ENCODE data around the gene CAMK1D.

CAMK1D gene

DNA sequence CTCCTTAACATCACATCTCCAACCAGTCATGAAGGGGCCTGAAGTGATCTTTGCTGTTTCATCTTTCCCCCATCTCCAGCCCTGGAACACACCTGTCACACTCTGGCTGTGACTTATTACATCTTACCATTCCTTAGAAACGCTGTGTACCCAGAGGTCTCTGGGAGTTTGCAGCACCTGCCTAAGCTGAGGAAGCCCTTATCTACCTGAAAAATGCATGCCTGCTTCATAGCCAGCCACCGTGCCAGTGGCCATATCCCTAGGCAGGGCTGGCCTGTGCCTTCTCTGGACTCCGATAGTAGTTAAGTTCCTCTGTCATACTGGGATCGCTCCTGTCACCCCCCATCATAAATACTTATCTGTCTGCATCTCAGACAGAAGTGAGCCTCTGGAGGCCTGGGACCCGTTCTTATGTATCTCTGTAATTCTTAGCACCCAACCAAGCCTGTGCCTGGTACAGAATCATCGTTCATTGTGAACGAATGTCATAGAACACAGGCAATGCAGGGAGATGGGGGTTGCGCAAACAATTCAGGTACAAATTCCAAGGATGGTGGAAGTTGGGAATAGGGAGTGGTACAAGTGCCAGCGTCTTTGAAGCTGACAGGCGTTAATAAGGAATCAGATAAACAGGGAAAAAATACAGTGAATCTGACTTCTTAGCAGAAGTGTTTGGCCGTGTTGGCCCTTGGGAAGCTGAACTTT is 254.6 kb downstream of the CAMK1D start:
- no peaks in the 10 kb centered on the region for H3K36me3 ChIP-seq (ENCODE audit: control insufficient read depth, insufficient read depth, low read length)
- H3K27ac ChIP-seq (ENCODE audit: low read depth, low read length) = no peak overlapping the region
- H3K4me3 ChIP-seq (ENCODE audit: low read depth, low read length) = no peak overlapping the region
- no peaks in the 10 kb centered on the region for H3K9me3 ChIP-seq (ENCODE audit: control insufficient read depth, insufficient read depth, low read length)
- no peak overlapping the region for H3K9ac ChIP-seq (ENCODE audit: low read depth, low read length)
- no peaks in the 10 kb centered on the region for H3K27me3 ChIP-seq (ENCODE audit: control insufficient read depth, insufficient read depth, low read length)
- H3K4me1 ChIP-seq (ENCODE audit: control insufficient read depth, insufficient read depth, low read length) = no peaks in the 10 kb centered on the region

- no peak overlapping the region for H3K27ac ChIP-seq (ENCODE audit: low read depth, low read length)
- no peak overlapping the region for H3K9ac ChIP-seq (ENCODE audit: low read depth, low read length)
- H3K9me3 ChIP-seq (ENCODE audit: control insufficient read depth, insufficient read depth, low read length) = no peaks in the 10 kb centered on the region
- H3K36me3 ChIP-seq (ENCODE audit: control insufficient read depth, insufficient read depth, low read length) = no peaks in the 10 kb centered on the region
- no peaks in the 10 kb centered on the region for H3K4me1 ChIP-seq (ENCODE audit: control insufficient read depth, insufficient read depth, low read length)
- H3K4me3 ChIP-seq (ENCODE audit: low read depth, low read length) = no peak overlapping the region
- H3K27me3 ChIP-seq (ENCODE audit: control insufficient read depth, insufficient read depth, low read length) = no peaks in the 10 kb centered on the region
These were observed 256.4 kb downstream of the CAMK1D start for GRCh38 chr10:12605580-12606405.

GRCh38 chr10:12606461-12606860 is 257.1 kb downstream of the CAMK1D start:
- Histone ChIP-seq H3K36me3 (ENCODE audit: control insufficient read depth, insufficient read depth, low read length) (no peaks in the 10 kb centered on the region), H3K9ac (ENCODE audit: low read depth, low read length) (no peak overlapping the region), H3K9me3 (ENCODE audit: control insufficient read depth, insufficient read depth, low read length) (no peaks in the 10 kb centered on the region), H3K27me3 (ENCODE audit: control insufficient read depth, insufficient read depth, low read length) (no peaks in the 10 kb centered on the region), H3K4me1 (ENCODE audit: control insufficient read depth, insufficient read depth, low read length) (no peaks in the 10 kb centered on the region), H3K27ac (ENCODE audit: low read depth, low read length) (no peak overlapping the region), H3K4me3 (ENCODE audit: low read depth, low read length) (no peak overlapping the region)

GRCh38 chr10:12608761-12609160 is 259.4 kb downstream of the CAMK1D start:
- Histone ChIP-seq H3K4me1 (ENCODE audit: control insufficient read depth, insufficient read depth, low read length) (no peaks in the 10 kb centered on the region), H3K9me3 (ENCODE audit: control insufficient read depth, insufficient read depth, low read length) (no peaks in the 10 kb centered on the region), H3K4me3 (ENCODE audit: low read depth, low read length) (no peak overlapping the region), H3K27ac (ENCODE audit: low read depth, low read length) (no peak overlapping the region), H3K27me3 (ENCODE audit: control insufficient read depth, insufficient read depth, low read length) (no peaks in the 10 kb centered on the region), H3K36me3 (ENCODE audit: control insufficient read depth, insufficient read depth, low read length) (no peaks in the 10 kb centered on the region), H3K9ac (ENCODE audit: low read depth, low read length) (no peak overlapping the region)

GRCh38 chr10:12609435-12609834 is 260.1 kb downstream of the CAMK1D start:
- no peaks in the 10 kb centered on the region for H3K27me3 ChIP-seq (ENCODE audit: control insufficient read depth, insufficient read depth, low read length)
- no peaks in the 10 kb centered on the region for H3K36me3 ChIP-seq (ENCODE audit: control insufficient read depth, insufficient read depth, low read length)
- no peaks in the 10 kb centered on the region for H3K4me1 ChIP-seq (ENCODE audit: control insufficient read depth, insufficient read depth, low read length)
- H3K27ac ChIP-seq (ENCODE audit: low read depth, low read length) = no peak overlapping the region
- H3K9me3 ChIP-seq (ENCODE audit: control insufficient read depth, insufficient read depth, low read length) = no peaks in the 10 kb centered on the region
- H3K9ac ChIP-seq (ENCODE audit: low read depth, low read length) = no peak overlapping the region
- H3K4me3 ChIP-seq (ENCODE audit: low read depth, low read length) = no peak overlapping the region

DNA sequence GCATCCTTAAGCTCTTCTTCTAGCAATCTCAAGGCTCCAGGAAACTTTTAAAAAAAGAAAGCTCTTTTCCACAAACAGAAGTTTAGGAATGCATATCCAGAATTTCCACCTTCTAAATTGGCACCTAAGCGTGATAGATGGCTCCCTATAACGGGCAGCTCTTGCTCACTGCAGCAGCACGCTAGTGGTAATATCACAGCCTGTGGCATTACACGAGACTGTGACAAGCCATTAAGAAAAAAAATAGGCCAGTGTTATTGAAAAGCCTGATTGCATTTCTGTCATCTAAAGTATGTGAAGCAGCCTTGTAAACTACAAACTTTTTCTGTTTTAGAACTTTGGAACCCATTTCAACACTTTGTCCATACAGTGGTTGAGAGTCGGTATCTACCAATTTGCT is 263.8 kb downstream of the CAMK1D start:
- Histone ChIP-seq H3K4me1 (ENCODE audit: control insufficient read depth, insufficient read depth, low read length) (no peaks in the 10 kb centered on the region), H3K27ac (ENCODE audit: low read depth, low read length) (no peak overlapping the region), H3K9ac (ENCODE audit: low read depth, low read length) (no peak overlapping the region), H3K9me3 (ENCODE audit: control insufficient read depth, insufficient read depth, low read length) (no peaks in the 10 kb centered on the region), H3K36me3 (ENCODE audit: control insufficient read depth, insufficient read depth, low read length) (no peaks in the 10 kb centered on the region), H3K4me3 (ENCODE audit: low read depth, low read length) (no peak overlapping the region), H3K27me3 (ENCODE audit: control insufficient read depth, insufficient read depth, low read length) (no peaks in the 10 kb centered on the region)

DNA sequence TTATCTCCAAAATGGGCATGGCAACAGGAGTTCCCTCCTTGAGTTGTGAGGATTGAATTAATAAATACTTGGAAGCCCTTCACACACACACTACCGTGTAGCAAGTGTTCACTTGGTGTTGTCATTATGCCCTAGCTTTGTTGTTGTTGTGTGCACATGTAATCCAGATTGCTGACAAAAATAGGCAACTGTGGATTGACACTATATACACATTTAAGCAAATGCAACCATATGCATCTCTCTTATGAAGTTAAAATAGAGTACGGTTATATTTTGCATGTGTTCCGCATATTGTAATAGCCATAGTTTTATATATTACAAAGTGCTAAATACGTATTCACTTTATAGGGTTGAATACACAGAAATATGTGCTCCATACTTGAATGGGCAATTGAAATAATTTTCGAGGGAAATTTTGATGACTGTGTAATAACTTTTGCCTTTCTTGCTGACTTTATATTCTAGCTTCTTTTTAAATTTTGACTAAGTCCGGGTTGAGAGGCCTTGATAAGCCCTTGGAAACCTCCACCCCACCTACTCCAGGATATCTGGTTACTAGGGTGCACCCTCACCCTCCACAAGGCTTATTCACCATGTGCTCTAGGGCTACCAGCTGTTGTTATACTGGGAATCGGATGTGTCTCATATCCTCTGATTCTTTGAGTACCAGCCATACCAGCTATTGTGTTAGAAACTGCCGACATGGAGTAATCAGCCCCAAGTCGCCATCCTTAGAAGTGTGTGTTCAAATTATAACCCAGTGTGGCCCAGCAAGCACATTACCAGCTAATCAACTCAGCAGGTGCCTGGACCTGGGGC is 265.0 kb downstream of the CAMK1D start:
- no peak overlapping the region for H3K9ac ChIP-seq (ENCODE audit: low read depth, low read length)
- no peak overlapping the region for H3K27ac ChIP-seq (ENCODE audit: low read depth, low read length)
- no peaks in the 10 kb centered on the region for H3K9me3 ChIP-seq (ENCODE audit: control insufficient read depth, insufficient read depth, low read length)
- H3K36me3 ChIP-seq (ENCODE audit: control insufficient read depth, insufficient read depth, low read length) = no peaks in the 10 kb centered on the region
- no peaks in the 10 kb centered on the region for H3K27me3 ChIP-seq (ENCODE audit: control insufficient read depth, insufficient read depth, low read length)
- no peaks in the 10 kb centered on the region for H3K4me1 ChIP-seq (ENCODE audit: control insufficient read depth, insufficient read depth, low read length)
- H3K4me3 ChIP-seq (ENCODE audit: low read depth, low read length) = no peak overlapping the region

- Histone ChIP-seq H3K27ac (ENCODE audit: low read depth, low read length) (no peak overlapping the region), H3K9me3 (ENCODE audit: control insufficient read depth, insufficient read depth, low read length) (no peaks in the 10 kb centered on the region), H3K9ac (ENCODE audit: low read depth, low read length) (no peak overlapping the region), H3K4me3 (ENCODE audit: low read depth, low read length) (no peak overlapping the region), H3K27me3 (ENCODE audit: control insufficient read depth, insufficient read depth, low read length) (no peaks in the 10 kb centered on the region), H3K4me1 (ENCODE audit: control insufficient read depth, insufficient read depth, low read length) (no peaks in the 10 kb centered on the region), H3K36me3 (ENCODE audit: control insufficient read depth, insufficient read depth, low read length) (no peaks in the 10 kb centered on the region)
These were observed 266.2 kb downstream of the CAMK1D start for GRCh38 chr10:12615296-12616220.

DNA sequence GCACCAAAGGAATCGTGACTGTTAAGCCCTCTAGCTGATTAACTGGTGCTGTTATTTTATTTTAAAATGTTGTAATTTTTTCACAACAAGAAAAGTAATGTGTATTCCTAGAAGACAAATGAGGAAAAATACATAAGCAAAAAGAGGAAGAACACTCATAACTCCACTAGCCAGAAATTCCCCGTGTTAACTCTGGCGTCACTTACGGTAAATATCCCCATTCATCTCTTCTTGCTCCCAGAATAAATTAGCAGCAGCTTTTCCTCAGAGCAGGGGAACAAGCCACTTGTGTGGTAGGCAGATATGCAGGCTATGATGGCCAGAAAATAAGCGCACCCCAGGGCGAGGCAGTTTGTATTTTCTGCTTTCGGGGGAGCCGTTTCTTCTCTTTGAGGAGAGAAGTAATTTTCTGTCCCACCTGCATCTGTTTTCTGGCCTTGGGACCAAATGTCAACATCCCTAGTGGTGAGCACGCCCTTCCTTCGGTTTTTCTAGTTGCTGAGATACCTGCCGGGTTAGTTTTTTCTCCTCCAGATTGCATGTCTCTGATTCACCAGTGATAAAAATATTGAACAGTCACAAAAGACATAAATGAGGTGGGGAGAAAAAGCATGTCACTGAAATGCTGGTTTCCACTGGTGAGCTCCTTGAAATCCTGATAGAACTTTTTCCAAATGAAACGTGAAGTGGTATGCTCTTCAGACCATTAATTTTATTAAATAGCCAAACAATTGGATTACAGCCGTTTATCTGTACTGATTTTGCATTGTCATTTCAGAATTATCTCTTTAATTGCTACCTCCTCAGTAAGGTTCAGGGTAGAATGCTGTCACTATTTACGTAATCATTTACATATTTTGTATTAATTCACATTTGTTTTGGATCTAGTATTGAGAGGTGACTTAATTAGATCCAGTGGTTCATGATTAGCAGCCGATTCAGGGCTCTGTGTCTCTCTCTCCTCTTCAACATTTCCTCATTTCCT is 268.1 kb downstream of the CAMK1D start:
- Histone ChIP-seq H3K27me3 (ENCODE audit: control insufficient read depth, insufficient read depth, low read length) (no peaks in the 10 kb centered on the region), H3K9ac (ENCODE audit: low read depth, low read length) (no peak overlapping the region), H3K27ac (ENCODE audit: low read depth, low read length) (no peak overlapping the region), H3K9me3 (ENCODE audit: control insufficient read depth, insufficient read depth, low read length) (no peaks in the 10 kb centered on the region), H3K4me3 (ENCODE audit: low read depth, low read length) (no peak overlapping the region), H3K4me1 (ENCODE audit: control insufficient read depth, insufficient read depth, low read length) (no peaks in the 10 kb centered on the region), H3K36me3 (ENCODE audit: control insufficient read depth, insufficient read depth, low read length) (no peaks in the 10 kb centered on the region)

All from HUES48 (cell line).